ENCODE data around the gene ZXDC.
A peak's percentile ranks its signal among the peaks of the same experiment; 100 is the strongest.

ZXDC gene, protein sequence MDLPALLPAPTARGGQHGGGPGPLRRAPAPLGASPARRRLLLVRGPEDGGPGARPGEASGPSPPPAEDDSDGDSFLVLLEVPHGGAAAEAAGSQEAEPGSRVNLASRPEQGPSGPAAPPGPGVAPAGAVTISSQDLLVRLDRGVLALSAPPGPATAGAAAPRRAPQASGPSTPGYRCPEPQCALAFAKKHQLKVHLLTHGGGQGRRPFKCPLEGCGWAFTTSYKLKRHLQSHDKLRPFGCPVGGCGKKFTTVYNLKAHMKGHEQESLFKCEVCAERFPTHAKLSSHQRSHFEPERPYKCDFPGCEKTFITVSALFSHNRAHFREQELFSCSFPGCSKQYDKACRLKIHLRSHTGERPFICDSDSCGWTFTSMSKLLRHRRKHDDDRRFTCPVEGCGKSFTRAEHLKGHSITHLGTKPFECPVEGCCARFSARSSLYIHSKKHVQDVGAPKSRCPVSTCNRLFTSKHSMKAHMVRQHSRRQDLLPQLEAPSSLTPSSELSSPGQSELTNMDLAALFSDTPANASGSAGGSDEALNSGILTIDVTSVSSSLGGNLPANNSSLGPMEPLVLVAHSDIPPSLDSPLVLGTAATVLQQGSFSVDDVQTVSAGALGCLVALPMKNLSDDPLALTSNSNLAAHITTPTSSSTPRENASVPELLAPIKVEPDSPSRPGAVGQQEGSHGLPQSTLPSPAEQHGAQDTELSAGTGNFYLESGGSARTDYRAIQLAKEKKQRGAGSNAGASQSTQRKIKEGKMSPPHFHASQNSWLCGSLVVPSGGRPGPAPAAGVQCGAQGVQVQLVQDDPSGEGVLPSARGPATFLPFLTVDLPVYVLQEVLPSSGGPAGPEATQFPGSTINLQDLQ

DNA sequence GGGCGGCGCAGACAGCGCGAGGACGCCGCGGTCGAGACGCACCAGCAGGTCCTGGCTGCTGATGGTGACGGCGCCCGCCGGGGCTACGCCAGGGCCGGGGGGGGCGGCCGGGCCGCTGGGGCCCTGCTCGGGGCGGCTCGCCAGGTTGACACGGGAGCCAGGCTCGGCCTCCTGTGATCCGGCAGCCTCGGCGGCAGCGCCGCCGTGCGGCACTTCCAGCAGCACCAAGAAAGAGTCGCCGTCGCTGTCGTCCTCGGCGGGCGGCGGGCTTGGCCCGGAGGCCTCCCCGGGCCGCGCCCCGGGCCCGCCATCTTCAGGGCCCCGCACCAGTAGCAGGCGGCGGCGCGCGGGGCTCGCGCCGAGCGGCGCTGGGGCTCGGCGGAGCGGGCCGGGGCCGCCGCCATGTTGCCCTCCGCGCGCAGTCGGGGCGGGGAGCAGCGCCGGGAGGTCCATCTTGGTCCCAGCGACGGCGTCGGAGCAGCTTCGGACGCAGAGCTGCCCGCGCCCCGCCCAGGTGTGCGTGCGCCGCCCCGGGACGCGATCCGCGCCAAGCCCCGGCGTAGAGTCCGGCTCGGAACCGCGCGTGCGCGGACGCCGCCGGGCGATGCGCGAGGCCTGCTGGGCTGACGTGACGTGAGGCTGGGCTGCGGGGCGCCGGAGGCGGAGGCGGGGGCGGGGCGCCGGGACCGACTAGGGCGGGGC lies at the start of gene ZXDC:
Gene ZXDC, minus strand, starts transcription at position 479 of the 702 bp plus-strand sequence. Its CDS starts 26 bp downstream, at position 453.
- DNase-seq: peak; percentile 63 to 80

DNA sequence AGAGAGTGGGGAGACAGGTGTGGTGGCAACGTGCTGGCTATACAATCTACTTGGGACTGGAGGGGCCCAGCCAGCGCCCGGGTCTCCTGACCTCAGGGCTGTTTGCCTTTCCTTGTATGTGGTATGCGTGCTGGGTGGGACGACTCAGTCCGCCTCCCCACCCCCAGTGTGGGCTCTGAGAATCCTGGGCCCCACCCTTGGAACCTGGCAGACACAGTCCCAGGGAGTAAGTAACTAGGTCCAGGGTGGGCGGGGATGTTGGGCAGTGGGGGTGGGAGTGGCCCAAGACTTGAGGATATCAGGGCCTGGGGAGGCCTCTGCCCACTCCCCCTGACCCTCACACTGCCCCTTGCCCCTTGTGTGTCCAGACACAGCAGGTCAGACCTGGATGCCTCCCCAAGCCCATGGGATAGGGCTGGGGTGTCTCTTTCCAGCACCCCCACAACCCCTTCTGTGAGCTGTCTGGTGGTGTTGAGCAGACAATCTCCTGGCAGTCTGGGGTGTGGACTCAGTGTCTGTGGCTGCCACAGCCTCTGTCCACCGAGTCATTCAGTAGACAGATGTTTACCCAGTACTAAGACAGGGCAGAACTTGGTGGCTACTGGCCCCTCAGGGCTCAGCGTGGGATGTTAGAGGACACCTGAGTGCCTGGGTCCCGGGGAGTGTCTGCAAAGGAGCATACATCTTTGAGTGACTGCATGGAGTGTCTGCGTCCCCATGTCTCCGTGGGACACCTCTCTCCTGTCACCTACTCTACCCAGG lies 49.6 kb upstream of the ZXDC start:
- DNase-seq: no peak

DNA sequence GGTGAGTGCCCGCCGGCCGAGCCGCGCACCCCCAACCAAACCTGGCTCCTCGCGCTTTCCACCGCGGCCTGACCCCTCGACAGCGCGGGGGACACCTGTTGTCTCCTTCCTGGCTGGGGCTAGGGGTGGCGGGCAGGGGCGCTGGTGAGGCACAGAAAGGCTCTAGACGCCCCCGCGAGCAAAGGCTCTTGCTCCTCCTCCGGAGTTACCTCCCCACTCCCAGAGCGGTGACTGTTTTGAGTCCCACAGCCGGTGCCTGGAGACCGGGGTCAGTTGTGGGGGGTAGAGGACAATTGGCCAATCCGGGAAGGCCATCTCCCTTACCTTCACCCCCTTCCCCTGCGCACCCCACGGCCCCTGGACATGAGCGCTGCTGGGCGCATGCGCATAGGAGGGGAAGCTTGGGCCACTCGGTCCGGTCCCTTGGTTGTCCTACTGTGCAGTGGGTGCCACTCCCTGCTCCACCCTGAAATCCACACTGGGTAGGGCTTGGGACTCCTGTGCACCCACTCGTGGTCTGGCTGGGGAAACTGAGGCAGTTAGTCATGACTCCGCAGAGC lies 48.8 kb upstream of the ZXDC start:
- DNase-seq: peak; percentile 29 to 55

DNA sequence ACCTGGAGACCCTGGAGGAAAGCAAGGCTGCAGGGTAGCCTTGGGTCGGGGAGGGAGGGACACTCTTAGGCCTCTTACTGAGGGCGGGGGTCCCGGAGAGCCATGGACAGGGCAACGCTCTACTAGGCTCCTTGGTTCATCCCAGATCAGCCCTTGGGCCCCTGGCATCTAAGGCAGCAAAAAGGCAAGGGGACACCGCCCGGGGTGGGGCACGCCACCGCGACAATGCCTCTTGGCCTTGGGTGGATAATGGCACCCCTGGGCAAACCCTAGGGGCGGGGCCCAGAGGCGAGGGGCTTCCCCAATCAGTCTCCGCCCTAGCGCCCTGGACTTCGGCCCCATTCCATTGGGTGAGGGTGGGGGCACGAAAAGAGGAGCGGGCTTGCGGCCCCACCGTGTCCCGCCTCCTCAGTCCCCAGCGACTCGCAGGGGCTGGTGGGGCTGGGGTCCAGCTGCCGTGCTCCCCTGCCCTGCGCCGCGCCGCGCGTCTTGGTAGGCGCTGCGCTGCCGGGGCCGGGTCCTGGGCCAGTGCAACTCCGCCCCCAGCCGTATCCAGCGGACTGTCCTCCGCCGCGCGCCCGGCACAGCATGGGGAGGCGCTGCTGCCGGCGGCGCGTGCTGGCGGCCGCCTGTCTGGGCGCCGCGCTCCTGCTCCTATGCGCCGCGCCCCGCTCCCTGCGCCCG lies 48.2 kb upstream of the ZXDC start, which contains the start of gene CHST13:
Gene CHST13, plus strand, starts transcription at position 411 of the 684 bp plus-strand sequence. Its CDS starts 178 bp downstream, at position 589.
- DNase-seq: peak; percentile 15 to 59

DNA sequence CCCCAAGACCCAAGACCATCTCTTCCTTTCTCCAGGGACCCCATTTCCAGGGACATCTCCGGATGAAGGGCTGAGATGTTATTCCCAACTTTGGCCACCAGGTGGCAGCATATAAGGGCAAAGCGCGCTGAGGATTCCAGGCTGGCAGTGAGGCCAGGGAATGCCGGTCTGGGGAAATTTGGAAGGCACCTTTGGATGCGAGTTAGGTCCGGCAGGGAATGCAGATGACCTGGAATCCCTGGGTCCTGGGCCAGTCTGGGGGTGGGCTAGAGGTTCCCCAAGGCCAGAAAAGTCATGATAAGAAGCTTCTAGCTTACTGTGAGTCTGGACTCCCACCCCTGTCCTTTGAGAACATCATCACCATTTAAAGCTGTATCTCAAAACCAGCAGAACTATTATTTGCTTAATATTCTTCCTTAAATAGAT lies 46.7 kb upstream of the ZXDC start:
- peak; percentile 23 to 38 for DNase-seq

DNA sequence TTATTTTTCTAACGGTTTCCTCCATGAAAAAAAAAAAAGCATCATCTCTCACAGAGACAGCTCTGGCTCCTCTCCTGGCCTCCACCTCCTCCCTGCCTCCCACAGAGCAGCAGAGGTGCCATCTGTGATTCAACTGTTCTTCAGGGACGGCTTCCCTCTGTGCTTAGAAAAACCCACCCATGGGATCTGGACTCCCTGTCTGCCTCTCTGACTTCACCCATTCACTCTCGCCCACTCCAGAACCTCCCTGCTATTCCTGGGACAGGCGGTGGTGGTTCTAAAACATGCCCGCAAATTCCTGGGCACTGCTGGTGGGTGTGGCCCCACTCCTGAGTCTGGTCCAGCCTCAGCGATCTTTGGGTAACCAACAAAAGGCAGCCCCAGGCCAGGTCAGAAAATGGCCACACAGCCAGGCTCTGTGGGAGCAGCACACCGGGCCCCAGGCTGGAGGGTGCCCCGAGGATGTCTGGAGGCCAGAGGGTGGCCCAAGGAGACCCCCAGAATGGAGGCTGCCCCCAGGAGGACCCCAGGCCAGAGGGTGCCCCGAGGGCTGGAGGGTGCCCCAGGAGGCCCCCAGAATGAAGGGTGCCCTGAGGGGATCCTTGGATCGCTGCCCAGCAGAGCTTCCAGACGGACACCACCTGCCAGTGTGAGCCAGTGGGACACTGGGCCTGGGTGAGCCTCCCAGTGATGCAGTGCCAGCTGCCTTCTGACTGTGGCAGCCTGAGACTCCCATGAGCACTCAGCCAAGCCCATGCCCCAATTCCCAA lies 45.6 kb upstream of the ZXDC start:
- no peak for DNase-seq

DNA sequence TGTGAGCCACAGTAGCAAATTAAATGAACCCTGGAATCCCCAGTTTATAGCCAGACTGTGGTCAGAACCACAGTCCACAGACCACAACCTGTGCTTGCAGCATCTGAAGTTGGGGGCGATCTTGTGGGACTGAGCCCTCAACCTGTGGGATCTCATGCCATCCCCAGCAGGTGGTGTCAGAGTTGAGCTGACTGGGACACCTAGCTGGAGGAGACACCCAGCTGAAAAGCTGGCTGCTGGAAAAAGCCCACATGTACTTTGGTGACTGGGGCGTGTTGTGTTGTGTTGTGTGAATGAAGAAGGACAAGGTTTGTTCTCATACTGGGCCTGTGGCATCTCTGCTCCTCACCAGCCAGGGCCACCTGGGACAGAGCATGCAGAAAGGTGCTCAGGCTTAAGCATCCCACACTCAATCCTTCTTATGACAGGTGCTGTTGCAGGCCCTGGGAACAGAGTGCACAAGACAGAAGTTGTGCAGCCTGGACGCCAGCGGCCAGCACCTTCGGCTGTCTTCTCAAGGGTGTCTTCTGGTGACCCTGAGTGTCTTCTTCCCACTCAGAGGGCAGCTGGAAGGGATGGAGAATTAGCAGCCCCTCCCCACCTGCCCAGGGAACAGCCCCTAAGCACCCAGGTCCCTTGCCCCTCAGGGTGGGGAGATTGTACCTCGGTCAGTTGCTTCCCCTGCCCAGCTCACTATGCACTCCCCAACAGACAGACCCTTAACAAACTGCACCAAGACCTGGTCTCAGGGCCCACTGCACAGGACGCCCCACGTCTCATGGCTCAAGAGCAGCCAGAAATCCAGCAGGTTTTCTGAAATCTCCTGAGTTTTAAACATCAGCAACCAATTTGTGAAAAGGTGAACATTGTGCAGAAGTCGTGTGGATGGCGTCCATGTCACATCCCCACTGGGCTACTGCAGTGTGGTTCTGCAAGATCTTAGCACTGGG lies 44.1 kb upstream of the ZXDC start:
- DNase-seq: no peak

DNA sequence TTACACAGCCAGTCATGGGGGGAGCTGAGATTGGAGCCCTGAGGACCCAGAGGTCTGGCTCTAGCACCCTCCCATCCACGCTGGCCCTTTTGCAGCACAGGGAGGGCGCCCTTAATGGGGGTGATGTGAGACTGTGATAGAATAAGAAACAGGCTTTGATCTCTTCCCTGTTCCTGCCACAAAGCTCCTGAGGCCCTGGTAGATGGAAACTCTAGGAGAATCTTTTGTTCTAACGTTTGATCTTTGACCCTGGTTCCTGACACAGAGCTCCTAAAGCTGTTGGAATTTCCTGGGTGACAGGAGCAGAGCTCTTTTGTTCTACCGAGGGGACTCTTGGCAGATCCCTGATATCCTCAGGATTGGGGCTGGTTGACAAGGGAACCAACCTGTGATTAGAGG lies 43.1 kb upstream of the ZXDC start:
- DNase-seq: no peak

DNA sequence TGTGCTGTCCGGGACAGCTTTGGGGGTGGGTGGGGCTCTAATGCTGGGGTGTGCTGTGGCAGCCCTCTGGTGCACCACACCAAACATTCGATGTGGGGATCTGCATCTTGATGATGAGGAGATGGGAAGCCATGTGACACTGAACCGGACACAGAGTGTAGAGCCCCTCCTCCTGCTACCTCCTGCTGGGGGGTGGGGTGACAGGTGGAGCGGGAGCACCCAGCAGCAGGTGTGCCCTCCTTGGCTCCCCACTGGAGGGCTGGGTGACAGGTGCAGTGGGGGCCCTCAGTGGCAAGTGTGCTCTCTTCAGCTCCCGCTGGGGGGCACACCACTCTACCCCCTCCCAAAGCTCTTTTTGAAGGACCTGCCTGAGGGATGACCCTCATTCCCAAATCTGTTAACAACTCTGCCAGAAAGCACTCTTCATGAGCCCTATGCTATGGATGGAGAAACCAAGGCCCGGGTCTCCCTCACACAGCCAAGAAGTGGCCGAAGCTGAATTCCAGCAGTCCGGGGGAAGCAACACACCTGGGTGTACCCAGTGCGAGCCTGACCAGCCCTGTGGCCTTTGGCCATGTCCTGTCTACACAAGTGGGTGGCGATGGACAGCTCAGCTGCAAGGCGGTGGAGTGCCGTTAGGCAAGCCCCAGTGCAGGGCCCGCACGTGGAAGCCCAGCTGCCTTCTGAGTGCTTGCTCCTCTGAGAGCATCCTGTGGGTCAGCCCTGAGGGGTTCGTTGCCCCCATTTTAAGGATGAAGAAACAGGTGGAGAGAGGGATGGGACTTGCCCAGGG lies 42.5 kb upstream of the ZXDC start:
- DNase-seq: no peak

DNA sequence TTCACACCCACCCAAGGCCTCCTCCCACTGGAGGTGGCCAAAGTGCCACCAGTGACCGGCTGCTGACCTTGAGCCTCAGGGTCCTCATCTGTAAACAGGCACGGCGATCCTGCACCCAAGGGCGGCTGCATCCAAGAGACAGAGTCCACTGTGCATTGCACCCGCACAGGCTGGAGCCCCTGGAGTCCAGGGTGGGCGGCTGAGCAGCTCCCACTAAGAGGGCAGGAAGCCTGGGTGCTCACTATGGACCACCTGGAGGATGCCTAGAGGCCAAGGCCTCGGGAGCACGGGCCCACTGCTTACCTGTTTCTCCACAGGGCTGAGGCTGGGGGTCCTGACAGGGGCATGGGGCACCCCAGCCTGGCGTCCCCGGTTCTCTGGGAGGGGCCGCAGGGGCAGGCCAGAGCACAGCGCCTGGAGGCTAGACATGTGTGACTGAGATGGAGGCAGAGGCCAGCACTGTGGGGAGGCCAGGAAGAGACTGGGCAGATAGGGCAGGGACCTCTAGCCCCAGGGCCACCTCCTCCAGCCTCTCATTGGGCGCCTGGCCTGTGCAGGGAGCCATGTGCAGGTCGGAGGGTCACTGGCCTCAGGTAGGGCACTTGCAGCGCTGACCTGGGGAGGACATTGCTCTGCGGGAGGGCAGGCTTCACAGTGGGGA lies 41.7 kb upstream of the ZXDC start, which contains the start of gene UROC1:
Gene UROC1, minus strand, starts transcription at position 483 of the 661 bp plus-strand sequence. Its CDS starts 54 bp downstream, at position 429.
- DNase-seq: no peak

DNA sequence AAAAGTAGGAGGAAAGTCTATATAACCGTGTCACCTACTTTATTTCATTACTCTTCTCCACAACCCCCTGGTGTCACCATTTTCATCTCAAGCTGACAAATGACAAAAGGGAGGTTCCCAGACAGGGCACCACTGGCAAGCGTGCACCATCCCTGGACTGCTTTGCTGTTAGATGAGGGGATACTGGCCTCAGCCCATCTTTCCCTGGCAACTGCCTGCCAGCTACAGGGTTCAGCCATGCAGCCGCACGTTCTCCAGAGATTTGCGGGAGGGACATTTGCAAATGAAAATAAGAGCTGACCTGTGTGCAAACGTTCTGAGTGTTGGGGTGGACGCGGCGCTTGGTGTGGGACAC lies 41.2 kb upstream of the ZXDC start:
- no peak for DNase-seq

DNA sequence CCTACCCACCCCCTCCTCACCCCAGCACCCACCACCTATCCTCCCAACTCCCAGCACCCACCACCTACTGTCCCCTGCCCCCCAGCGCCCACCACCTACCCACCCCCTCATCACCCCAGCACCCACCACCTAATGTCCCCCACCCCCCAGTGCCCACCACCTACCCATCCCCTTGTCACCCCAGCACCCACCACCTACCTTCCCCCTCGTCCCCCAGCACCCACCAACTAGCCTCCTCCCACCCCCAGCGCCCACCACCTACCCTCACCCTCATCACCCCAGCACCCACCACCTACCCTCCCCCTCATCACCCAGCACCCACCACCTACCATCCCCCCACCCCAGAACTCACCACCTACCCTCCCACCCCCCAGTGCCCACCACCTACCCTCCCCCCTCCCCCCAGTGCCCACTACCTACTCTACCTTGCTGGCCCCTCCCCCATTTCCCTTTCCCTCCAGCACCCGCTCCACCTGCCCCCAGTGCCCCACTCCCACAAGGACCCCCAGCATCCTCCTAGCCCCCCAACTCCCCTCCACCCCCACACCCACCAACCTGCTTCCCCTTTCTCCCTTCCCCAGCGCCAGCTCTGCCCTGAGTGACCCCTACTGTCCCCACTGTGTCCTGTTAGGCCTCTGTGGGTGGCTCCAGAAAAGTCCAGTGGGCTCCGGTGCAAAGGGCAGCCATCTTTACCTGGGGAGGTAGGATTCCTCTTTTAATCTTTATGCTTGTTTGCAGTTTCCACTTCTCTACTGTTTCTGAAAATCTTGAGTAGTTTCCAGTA lies 40.7 kb upstream of the ZXDC start:
- DNase-seq: no peak

DNA sequence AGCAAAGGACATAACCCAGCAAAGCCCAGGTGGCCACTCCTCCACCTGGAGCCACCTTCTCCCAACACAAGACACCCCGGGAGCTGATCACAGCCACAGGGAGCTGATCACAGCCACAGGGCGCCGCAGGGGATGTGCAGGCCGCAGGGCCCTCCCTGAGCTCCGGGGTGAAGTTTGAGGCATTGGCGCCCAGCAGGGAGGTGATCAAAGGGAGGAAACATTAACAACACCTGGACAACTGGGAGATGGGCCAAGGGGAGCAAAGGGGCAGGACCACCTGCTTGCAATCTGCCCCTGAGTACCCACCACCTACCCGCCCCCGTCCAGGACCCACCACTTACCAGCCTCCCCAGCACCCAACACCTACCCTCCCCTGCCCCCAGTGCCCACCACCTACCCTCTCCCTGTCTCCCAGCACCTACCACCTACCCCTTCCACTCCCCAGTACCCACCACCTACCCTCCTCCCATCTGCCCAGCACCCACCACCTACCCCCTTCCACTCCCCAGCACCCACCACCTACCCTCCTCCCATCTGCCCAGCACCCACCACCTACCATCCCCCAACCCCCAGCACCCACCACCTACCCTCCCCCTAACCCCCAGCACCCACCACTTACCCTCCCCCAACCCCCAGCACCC lies 39.5 kb upstream of the ZXDC start:
- no peak for DNase-seq

DNA sequence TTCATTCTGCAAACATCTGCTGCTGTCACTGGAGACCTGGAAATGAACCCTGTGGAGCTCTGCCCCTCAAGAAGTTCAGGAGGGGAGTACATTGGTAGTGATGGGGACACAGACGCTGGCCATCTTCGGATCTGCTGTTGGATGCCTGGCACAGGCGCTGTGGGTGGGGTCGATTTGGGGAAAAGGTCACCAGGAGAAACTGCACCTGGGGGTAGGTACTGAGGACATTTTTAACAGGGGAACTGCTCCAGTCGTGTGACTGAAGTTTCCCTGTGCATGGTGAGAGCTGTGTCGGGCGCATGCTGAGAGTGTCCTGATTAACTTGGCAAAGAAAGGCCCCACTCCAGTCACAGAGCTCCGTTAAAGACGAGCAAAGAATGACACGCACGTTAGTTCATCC lies 38.5 kb upstream of the ZXDC start:
- DNase-seq: no peak

DNA sequence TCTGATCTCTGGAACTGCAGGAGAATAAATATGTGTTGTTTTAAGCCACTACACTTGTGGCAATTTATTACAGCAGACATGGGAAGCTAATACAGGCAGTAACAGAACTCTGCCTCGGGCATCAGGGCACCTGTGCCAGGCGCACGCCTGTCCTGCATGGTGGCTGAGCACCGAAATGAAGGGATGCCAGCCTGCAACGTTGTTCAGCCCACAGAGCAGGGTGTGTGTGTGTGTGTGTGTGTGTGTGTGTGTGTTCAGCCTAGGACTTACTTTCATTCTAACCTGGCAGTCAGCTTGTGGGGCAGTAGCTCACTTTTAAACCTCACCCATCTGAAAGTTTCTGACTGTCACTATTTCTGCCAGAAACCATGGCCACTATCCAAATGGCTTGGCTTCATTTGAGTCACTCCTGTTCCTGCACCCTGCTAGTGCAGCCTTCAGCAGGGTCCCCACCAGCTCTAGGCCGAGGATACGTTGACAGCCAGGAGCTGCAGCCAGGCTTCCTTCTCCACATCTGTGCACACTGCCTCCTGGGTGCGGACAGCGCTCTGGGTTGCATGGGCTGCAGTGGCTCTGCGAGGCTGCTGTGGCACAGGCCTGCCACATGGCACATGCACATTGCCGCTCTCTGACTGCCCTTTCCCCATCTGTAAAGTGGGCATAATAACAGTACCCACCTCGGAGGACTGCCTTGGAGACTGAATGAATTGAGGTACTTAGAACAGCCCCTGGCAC lies 37.4 kb upstream of the ZXDC start:
- DNase-seq: no peak

DNA sequence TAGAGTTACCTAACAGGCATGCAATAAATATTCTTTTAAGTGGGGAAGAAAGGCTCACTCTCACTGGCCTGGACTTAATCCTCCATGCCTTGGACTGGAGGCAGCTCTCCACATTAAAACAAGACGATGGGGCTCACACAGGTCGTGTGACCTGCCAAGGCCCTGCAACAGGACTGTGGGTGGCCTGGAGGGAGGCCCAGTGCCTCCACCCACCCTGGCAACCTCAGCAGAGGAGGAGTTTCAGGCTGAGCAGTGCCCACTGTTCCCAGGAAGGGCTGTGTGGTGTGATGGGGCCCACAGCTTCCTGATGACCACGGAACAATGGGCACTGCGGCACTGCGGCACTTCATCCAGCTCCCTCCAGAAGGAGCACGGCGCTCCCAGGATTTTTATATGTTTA lies 36.3 kb upstream of the ZXDC start:
- DNase-seq: no peak

All from bone marrow (tissue), 2 donors.